Gastroesophageal sphincter (tissue), 3 donors: Measurements from ENCODE around the gene RNASE8.

Source experiments
- EP300 ChIP-seq: sonication (generic); formaldehyde crosslinking; IDR thresholded peaks from one replicate; pipeline ENCODE4 v1.6.1; 2017; ENCODE audit warnings: antibody characterized with exemption, mild to moderate bottlenecking
- POLR2A ChIP-seq, 2 donors: fragments of 450-650 bp; IDR thresholded peaks; one replicate each; pipeline ENCODE4 v1.6.1; 2017; ENCODE audit warnings: antibody characterized with exemption in 2 of 2, mild to moderate bottlenecking in 2 of 2, moderate library complexity in 1 of 2
- POLR2AphosphoS5 ChIP-seq: sonication (generic); formaldehyde crosslinking; IDR thresholded peaks from one replicate; pipeline ENCODE4 v1.6.1; 2017; ENCODE audit warnings: antibody characterized with exemption
- TF ChIP-seq, protein P1 (sequence below), 4 experiments: fragments of 200-600 bp in 2 of 4; fragments of 450-650 bp in 2 of 4; sonication (generic) in 1 of 4; IDR thresholded peaks; one replicate each; pipeline ENCODE4 v1.5.1; 2017 to 2019; ENCODE audit warnings: antibody characterized with exemption in 4 of 4, mild to moderate bottlenecking in 2 of 4, moderate library complexity in 2 of 4

DNA sequence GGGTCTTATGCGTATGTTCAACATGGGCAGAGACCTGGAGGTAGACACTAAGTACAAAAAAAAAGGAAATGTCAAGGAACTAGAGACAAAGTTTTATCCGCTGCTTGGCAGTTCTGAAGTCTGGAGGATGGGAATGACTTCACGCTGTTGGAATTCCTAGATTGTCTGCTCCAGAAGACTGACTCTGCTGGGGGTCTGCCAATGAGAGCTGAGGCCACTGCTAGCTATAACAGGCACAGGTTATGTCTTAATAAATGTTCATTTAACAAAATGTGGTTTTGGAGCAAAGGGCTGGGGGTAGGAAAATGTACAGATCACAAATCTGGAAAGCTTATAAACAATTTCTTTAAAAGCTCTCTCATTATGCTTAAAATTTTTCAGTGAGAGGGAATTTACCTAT is 5.9 kb downstream of the RNASE8 start:
- TF ChIP-seq POLR2A (IDR thresholded peaks at IDR 0.05) (no peak), EP300 (no peak), POLR2AphosphoS5 (no peak)
- TF ChIP-seq, protein P1, sequence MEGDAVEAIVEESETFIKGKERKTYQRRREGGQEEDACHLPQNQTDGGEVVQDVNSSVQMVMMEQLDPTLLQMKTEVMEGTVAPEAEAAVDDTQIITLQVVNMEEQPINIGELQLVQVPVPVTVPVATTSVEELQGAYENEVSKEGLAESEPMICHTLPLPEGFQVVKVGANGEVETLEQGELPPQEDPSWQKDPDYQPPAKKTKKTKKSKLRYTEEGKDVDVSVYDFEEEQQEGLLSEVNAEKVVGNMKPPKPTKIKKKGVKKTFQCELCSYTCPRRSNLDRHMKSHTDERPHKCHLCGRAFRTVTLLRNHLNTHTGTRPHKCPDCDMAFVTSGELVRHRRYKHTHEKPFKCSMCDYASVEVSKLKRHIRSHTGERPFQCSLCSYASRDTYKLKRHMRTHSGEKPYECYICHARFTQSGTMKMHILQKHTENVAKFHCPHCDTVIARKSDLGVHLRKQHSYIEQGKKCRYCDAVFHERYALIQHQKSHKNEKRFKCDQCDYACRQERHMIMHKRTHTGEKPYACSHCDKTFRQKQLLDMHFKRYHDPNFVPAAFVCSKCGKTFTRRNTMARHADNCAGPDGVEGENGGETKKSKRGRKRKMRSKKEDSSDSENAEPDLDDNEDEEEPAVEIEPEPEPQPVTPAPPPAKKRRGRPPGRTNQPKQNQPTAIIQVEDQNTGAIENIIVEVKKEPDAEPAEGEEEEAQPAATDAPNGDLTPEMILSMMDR (IDR thresholded peaks at IDR 0.05), result no peak
